Measurements from ENCODE around the gene SHTN1.

SHTN1 gene

DNA sequence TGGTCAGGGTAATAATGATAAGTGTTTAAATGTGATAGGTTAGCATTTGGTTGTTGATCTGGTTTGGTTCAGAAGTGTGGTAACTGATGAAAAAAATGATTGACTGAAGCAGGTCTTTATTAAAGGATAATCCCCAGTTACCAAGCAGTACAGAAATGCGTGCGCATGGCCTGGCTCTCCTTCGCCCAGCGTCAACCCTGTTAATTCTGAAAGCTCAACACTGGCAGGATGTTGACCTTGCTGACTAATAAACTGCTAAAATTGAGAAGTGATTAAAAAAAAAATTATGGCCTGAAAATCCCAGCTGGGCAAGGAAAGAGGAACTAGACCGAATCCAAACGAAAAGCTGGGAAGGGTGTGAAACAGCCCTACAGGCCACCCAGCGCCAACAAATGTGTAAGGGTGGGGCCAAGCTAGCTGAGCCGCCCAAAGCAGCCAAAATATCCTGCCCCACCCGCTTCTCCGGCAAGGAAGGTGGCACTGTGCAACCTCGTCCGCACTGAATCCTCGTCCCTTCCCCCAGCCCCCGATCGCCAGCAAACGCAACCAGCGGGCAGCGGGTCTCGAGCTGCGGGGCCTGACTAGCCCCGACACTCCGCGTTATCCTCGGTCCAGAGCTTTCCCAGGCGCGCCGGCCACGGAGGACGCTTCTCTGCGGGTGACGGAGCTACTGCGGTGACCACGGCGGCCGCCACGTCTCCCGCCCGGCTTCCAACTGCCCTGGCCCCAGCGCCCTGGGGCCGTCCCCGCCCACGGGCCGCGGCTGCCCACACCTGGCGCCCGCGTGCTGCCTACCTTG is 561 bp downstream of the SHTN1 start:
- ATAC-seq, result peak; percentile 76
- no peak for TF ChIP-seq ESRRG (CRISPR knock-in tag; IDR thresholded peaks at IDR 0.05)
- no peak for TF ChIP-seq ARNTL (CRISPR knock-in tag; IDR thresholded peaks at IDR 0.05; ENCODE audit: borderline replicate concordance, low read depth)
- TF ChIP-seq ZNF565 (CRISPR knock-in tag; conservative IDR thresholded peaks at IDR 0.05; ENCODE audit: low read depth), result no peak
- TF ChIP-seq RARB (CRISPR knock-in tag; IDR thresholded peaks at IDR 0.05), result no peak
- TF ChIP-seq ZNF8 (CRISPR knock-in tag; IDR thresholded peaks at IDR 0.05), result no peak
- TF ChIP-seq, protein P1, sequence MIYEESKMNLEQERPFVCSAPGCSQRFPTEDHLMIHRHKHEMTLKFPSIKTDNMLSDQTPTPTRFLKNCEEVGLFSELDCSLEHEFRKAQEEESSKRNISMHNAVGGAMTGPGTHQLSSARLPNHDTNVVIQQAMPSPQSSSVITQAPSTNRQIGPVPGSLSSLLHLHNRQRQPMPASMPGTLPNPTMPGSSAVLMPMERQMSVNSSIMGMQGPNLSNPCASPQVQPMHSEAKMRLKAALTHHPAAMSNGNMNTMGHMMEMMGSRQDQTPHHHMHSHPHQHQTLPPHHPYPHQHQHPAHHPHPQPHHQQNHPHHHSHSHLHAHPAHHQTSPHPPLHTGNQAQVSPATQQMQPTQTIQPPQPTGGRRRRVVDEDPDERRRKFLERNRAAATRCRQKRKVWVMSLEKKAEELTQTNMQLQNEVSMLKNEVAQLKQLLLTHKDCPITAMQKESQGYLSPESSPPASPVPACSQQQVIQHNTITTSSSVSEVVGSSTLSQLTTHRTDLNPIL (CRISPR knock-in tag; IDR thresholded peaks at IDR 0.05; ENCODE audit: low read depth), result no peak

DNA sequence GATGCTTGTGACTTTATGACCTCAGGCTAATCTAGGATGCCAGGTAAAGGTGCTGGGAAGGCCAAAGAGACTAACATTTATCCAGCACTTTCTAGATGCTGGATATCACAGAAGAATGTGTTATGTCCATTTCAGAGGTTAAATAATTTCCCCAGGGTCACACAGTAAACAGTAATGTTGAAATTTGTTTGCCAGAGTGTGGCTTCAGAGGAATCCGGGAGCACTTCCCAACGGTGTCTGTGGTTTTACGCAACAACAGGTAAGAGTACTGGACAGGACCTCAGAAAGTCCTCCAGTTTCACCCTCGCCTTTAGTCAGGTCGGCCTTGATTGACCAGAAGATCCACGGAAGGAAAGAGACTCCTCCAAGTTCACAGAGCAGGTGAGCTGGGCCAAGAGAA is 1.7 kb downstream of the SHTN1 start:
- TF ChIP-seq, protein P2, sequence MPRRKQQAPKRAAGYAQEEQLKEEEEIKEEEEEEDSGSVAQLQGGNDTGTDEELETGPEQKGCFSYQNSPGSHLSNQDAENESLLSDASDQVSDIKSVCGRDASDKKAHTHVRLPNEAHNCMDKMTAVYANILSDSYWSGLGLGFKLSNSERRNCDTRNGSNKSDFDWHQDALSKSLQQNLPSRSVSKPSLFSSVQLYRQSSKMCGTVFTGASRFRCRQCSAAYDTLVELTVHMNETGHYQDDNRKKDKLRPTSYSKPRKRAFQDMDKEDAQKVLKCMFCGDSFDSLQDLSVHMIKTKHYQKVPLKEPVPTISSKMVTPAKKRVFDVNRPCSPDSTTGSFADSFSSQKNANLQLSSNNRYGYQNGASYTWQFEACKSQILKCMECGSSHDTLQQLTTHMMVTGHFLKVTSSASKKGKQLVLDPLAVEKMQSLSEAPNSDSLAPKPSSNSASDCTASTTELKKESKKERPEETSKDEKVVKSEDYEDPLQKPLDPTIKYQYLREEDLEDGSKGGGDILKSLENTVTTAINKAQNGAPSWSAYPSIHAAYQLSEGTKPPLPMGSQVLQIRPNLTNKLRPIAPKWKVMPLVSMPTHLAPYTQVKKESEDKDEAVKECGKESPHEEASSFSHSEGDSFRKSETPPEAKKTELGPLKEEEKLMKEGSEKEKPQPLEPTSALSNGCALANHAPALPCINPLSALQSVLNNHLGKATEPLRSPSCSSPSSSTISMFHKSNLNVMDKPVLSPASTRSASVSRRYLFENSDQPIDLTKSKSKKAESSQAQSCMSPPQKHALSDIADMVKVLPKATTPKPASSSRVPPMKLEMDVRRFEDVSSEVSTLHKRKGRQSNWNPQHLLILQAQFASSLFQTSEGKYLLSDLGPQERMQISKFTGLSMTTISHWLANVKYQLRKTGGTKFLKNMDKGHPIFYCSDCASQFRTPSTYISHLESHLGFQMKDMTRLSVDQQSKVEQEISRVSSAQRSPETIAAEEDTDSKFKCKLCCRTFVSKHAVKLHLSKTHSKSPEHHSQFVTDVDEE (CRISPR knock-in tag; IDR thresholded peaks at IDR 0.05), result no peak
- TF ChIP-seq, protein P3, sequence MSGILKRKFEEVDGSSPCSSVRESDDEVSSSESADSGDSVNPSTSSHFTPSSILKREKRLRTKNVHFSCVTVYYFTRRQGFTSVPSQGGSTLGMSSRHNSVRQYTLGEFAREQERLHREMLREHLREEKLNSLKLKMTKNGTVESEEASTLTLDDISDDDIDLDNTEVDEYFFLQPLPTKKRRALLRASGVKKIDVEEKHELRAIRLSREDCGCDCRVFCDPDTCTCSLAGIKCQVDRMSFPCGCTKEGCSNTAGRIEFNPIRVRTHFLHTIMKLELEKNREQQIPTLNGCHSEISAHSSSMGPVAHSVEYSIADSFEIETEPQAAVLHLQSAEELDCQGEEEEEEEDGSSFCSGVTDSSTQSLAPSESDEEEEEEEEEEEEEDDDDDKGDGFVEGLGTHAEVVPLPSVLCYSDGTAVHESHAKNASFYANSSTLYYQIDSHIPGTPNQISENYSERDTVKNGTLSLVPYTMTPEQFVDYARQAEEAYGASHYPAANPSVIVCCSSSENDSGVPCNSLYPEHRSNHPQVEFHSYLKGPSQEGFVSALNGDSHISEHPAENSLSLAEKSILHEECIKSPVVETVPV (CRISPR knock-in tag; IDR thresholded peaks at IDR 0.05), result no peak
- no peak for TF ChIP-seq ZFP3 (CRISPR knock-in tag; IDR thresholded peaks at IDR 0.05)
- TF ChIP-seq ZNF70 (CRISPR knock-in tag; IDR thresholded peaks at IDR 0.05), result no peak
- no peak for TF ChIP-seq TOX (CRISPR knock-in tag; IDR thresholded peaks at IDR 0.05; ENCODE audit: borderline replicate concordance)
- no peak for TF ChIP-seq OSR1 (CRISPR knock-in tag; IDR thresholded peaks at IDR 0.05)
- no peak for TF ChIP-seq GLIS3 (CRISPR knock-in tag; IDR thresholded peaks at IDR 0.05)
- no peak for TF ChIP-seq BACH2 (CRISPR knock-in tag; IDR thresholded peaks at IDR 0.05; ENCODE audit: borderline replicate concordance)
- no peak for TF ChIP-seq TCF4 (CRISPR knock-in tag; IDR thresholded peaks at IDR 0.05; ENCODE audit: borderline replicate concordance)
- TF ChIP-seq, protein P1 (CRISPR knock-in tag; IDR thresholded peaks at IDR 0.05; ENCODE audit: low read depth), result no peak
- no peak for TF ChIP-seq ARNTL (CRISPR knock-in tag; IDR thresholded peaks at IDR 0.05; ENCODE audit: borderline replicate concordance, low read depth)
- no peak for TF ChIP-seq CSDC2 (CRISPR knock-in tag; IDR thresholded peaks at IDR 0.05)
- no peak for TF ChIP-seq ISL1 (CRISPR knock-in tag; IDR thresholded peaks at IDR 0.05)

DNA sequence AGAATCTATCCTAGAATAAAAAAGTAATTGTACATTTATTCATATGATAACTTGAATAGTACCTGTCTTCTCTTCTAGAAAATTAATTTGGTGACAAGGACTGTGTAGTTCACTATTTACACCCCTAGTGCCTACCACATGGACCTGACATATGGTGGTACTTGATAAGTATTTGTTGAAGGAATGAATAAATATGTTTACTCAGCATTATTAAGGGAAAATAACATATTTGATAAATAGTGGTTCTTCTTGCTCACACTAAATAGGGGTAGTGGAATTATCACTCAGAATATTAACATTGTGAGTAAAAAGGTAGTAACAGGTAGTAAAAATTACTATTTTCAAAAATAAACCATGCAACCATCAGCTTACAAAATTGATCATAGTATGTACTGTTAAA is 2.8 kb downstream of the SHTN1 start:
- no peak for ATAC-seq
- TF ChIP-seq ZFP30 (CRISPR knock-in tag; IDR thresholded peaks at IDR 0.05), result no peak
- TF ChIP-seq, protein P2 (CRISPR knock-in tag; IDR thresholded peaks at IDR 0.05), result no peak
- TF ChIP-seq ZFP3 (CRISPR knock-in tag; IDR thresholded peaks at IDR 0.05), result no peak
- TF ChIP-seq SNAI2 (CRISPR knock-in tag; IDR thresholded peaks at IDR 0.05), result no peak
- no peak for TF ChIP-seq OSR1 (CRISPR knock-in tag; IDR thresholded peaks at IDR 0.05)
- TF ChIP-seq GLIS3 (CRISPR knock-in tag; IDR thresholded peaks at IDR 0.05), result no peak
- TF ChIP-seq, protein P4, sequence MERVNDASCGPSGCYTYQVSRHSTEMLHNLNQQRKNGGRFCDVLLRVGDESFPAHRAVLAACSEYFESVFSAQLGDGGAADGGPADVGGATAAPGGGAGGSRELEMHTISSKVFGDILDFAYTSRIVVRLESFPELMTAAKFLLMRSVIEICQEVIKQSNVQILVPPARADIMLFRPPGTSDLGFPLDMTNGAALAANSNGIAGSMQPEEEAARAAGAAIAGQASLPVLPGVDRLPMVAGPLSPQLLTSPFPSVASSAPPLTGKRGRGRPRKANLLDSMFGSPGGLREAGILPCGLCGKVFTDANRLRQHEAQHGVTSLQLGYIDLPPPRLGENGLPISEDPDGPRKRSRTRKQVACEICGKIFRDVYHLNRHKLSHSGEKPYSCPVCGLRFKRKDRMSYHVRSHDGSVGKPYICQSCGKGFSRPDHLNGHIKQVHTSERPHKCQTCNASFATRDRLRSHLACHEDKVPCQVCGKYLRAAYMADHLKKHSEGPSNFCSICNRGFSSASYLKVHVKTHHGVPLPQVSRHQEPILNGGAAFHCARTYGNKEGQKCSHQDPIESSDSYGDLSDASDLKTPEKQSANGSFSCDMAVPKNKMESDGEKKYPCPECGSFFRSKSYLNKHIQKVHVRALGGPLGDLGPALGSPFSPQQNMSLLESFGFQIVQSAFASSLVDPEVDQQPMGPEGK (CRISPR knock-in tag; IDR thresholded peaks at IDR 0.05; ENCODE audit: borderline replicate concordance), result no peak
- no peak for TF ChIP-seq TCF4 (CRISPR knock-in tag; IDR thresholded peaks at IDR 0.05; ENCODE audit: borderline replicate concordance)
- TF ChIP-seq, protein P5, sequence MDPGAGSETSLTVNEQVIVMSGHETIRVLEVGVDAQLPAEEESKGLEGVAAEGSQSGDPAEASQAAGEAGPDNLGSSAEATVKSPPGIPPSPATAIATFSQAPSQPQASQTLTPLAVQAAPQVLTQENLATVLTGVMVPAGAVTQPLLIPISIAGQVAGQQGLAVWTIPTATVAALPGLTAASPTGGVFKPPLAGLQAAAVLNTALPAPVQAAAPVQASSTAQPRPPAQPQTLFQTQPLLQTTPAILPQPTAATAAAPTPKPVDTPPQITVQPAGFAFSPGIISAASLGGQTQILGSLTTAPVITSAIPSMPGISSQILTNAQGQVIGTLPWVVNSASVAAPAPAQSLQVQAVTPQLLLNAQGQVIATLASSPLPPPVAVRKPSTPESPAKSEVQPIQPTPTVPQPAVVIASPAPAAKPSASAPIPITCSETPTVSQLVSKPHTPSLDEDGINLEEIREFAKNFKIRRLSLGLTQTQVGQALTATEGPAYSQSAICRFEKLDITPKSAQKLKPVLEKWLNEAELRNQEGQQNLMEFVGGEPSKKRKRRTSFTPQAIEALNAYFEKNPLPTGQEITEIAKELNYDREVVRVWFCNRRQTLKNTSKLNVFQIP (CRISPR knock-in tag; IDR thresholded peaks at IDR 0.05; ENCODE audit: borderline replicate concordance, low read depth), result no peak
- TF ChIP-seq ZNF8 (CRISPR knock-in tag; IDR thresholded peaks at IDR 0.05), result no peak
- TF ChIP-seq ZNF565 (CRISPR knock-in tag; conservative IDR thresholded peaks at IDR 0.05; ENCODE audit: low read depth), result no peak
- TF ChIP-seq CSDC2 (CRISPR knock-in tag; IDR thresholded peaks at IDR 0.05), result no peak
- TF ChIP-seq, protein P3 (CRISPR knock-in tag; IDR thresholded peaks at IDR 0.05), result no peak

More for the DNA sequence above, 1.7 kb downstream of the SHTN1 start:
- ATAC-seq, result no peak

All from SK-N-SH treated with all-trans-retinoic acid at 6 μM for 48 hours (cell line).